Endothelial cell of umbilical vein (primary cell): Measurements from ENCODE around the gene ATP10A. TPM values are rescaled to one million over a fixed set of nuclear protein-coding genes. Genes with fewer than 3 reads are reported as not detected.

Experiments
- BruUV-seq: library from RNA; stranded (reverse); fragments of 400-500 nt; replicated peaks from 2 replicates; lab custom pipeline; 2021; lab: Mats Ljungman, UMichigan
- CTCF ChIA-PET: fragments of 300-600, 350-600 bp; sonication (Branson Sonifier 250); formaldehyde crosslinking; loops from one replicate; lab custom pipeline; 2021; ENCODE audit warnings: antibody characterized with exemption, inconsistent platforms; lab: Charles Lee
- POLR2A ChIA-PET: fragments of 300-600, 350-600 bp; sonication (Branson Sonifier 250); formaldehyde crosslinking; loops from one replicate; lab custom pipeline; 2021; ENCODE audit warnings: antibody characterized with exemption, inconsistent platforms; lab: Charles Lee
- DNase-seq: peaks from one replicate; pipeline ENCODE4 v3.0.0-alpha.2; 2011; ENCODE audit warnings: low read depth, low spot score
- FAIRE-seq: peaks from 2 replicates; lab custom pipeline; 2011; peaks lifted over from hg19 to GRCh38; lab: Jason Lieb, UNC
- H2AFZ ChIP-seq: 2 replicates; pipeline ENCODE4 v1.6.0; 2012; ENCODE audit warnings: low read depth, low read length, control low read depth, inconsistent platforms
- H3K27ac ChIP-seq: 2 replicates; pipeline ENCODE4 v1.5.1; 2011; ENCODE audit warnings: low read depth, mild to moderate bottlenecking, control low read depth, low read length, moderate library complexity; ENCODE audit not compliant: insufficient read depth
- H3K27me3 ChIP-seq, 2 experiments: 2 replicates each; pipeline versions ENCODE4 v1.6.0 to v1.6.1; 2011; ENCODE audit warnings: low read length in 2 of 2, mixed read lengths in 1 of 2; ENCODE audit not compliant: control insufficient read depth in 2 of 2, insufficient read depth in 2 of 2
- H3K36me3 ChIP-seq, 2 experiments: 2 replicates in 1 of 2; 3 replicates in 1 of 2; pipeline ENCODE4 v1.5.1; 2011; ENCODE audit warnings: low read length in 2 of 2, mild to moderate bottlenecking in 1 of 2, moderate library complexity in 1 of 2; ENCODE audit not compliant: control insufficient read depth in 2 of 2, insufficient read depth in 2 of 2; ENCODE audit errors: extremely low read depth in 1 of 2
- H3K4me1 ChIP-seq: 3 replicates; pipeline ENCODE4 v1.5.1; 2011; ENCODE audit warnings: mild to moderate bottlenecking, low read length; ENCODE audit not compliant: control insufficient read depth, insufficient read depth; ENCODE audit errors: extremely low read depth
- H3K4me2 ChIP-seq: 2 replicates; pipeline ENCODE4 v1.6.1; 2011; ENCODE audit warnings: low read length, control low read depth, mixed read lengths; ENCODE audit not compliant: insufficient read depth
- H3K4me3 ChIP-seq, 3 experiments: fragments of 200-600 bp in 1 of 3; sonication (generic), shearing (Covaris generic) in 1 of 3; replicated peaks in 1 of 3; 2 replicates each; pipeline ENCODE4 v1.5.1; 2011 to 2016; ENCODE audit warnings: control low read depth in 3 of 3, low read length in 3 of 3, mild to moderate bottlenecking in 2 of 3, inconsistent platforms in 1 of 3, low read depth in 1 of 3, moderate library complexity in 1 of 3; ENCODE audit not compliant: insufficient read depth in 1 of 3
- H3K79me2 ChIP-seq: 2 replicates; pipeline ENCODE4 v1.6.0; 2012; ENCODE audit warnings: low read length, inconsistent platforms; ENCODE audit not compliant: control insufficient read depth, insufficient read depth
- H3K9ac ChIP-seq: replicated peaks from 2 replicates; pipeline ENCODE3; 2011; ENCODE audit warnings: low read length, control low read depth; ENCODE audit not compliant: insufficient read depth; ENCODE audit errors: extremely low read depth
- H3K9me1 ChIP-seq: replicated peaks from 3 replicates; pipeline ENCODE4 v1.6.0; 2011; ENCODE audit warnings: mild to moderate bottlenecking, low read length; ENCODE audit not compliant: control insufficient read depth, insufficient read depth; ENCODE audit errors: extremely low read depth
- H3K9me3 ChIP-seq: replicated peaks from 2 replicates; pipeline ENCODE4 v1.5.1; 2012; ENCODE audit warnings: low read length, inconsistent platforms; ENCODE audit not compliant: control insufficient read depth, insufficient read depth
- H4K20me1 ChIP-seq: replicated peaks from 2 replicates; pipeline ENCODE3; 2011; ENCODE audit warnings: mild to moderate bottlenecking, low read length; ENCODE audit not compliant: control insufficient read depth, insufficient read depth; ENCODE audit errors: extremely low read depth
- EZH2 ChIP-seq: IDR thresholded peaks from 2 replicates; pipeline ENCODE4 v1.6.1; 2012; ENCODE audit warnings: borderline replicate concordance, low read depth, mild to moderate bottlenecking, moderate library complexity, low read length, inconsistent platforms; ENCODE audit not compliant: severe bottlenecking
- FOS ChIP-seq: IDR thresholded peaks from 2 replicates; pipeline ENCODE4 v1.6.1; 2011; ENCODE audit warnings: mild to moderate bottlenecking, low read length, moderate library complexity, borderline replicate concordance; ENCODE audit not compliant: insufficient read depth
- GATA2 ChIP-seq: IDR thresholded peaks from 2 replicates; pipeline ENCODE4 v1.7.0; 2011; ENCODE audit warnings: low read depth, mild to moderate bottlenecking, moderate library complexity, mixed read lengths, low read length; ENCODE audit not compliant: insufficient read length, insufficient read depth
- JUN ChIP-seq: IDR thresholded peaks from 2 replicates; pipeline ENCODE4 v1.6.1; 2011; ENCODE audit warnings: borderline replicate concordance, low read depth; ENCODE audit not compliant: insufficient read length, insufficient read depth
- MYC ChIP-seq: IDR thresholded peaks from one replicate; pipeline ENCODE4 v1.6.1; 2011; ENCODE audit warnings: mild to moderate bottlenecking, low read depth, low read length
- POLR2A ChIP-seq: IDR thresholded peaks from 2 replicates; pipeline ENCODE4 v1.6.1; 2012; ENCODE audit warnings: low read depth, mild to moderate bottlenecking, control low read depth, low read length
- POLR2AphosphoS5 ChIP-seq: IDR thresholded peaks from 2 replicates; pipeline ENCODE4 v1.6.1; 2012; ENCODE audit warnings: low read depth, mild to moderate bottlenecking, control low read depth, low read length, moderate library complexity; ENCODE audit not compliant: insufficient read depth
- dilution Hi-C: fragments of 300-500 bp; cut with MboI; formaldehyde crosslinking; loops from one replicate; pipeline ENCODE4 v1.15.0; 2019; ENCODE audit warnings: low sequenced_read_pairs; ENCODE audit not compliant: extremely low pct_ligation_motif_present
- intact Hi-C: fragments of 100-400 bp; cut with micrococcal nuclease; formaldehyde crosslinking; loops from one replicate; pipeline ENCODE4 v1.10.0; 2022
- polyA plus RNA-seq, 4 experiments: library from polyadenylated mRNA; depleted of rRNA in 3 of 4; stranded (reverse) in 3 of 4; unstranded in 1 of 4; fragments of >200 nt; gene quantifications; 2 replicates each; pipeline versions ENCODE4 v1.2.1 to v1.2.3, GENCODE V29; 2011 to 2012; ENCODE audit warnings: missing spikeins in 1 of 4
- total RNA-seq: library from RNA; stranded (reverse); gene quantifications from 2 replicates; pipeline ENCODE4 v1.2.3, GENCODE V29; 2021
- TF ChIP-seq, protein P1 (sequence below): IDR thresholded peaks from 2 replicates; pipeline ENCODE4 v1.6.1; 2011; ENCODE audit not compliant: insufficient read depth, insufficient read length
- TF ChIP-seq, protein P2 (sequence below), 2 donors: IDR thresholded peaks; 1 replicate in 1 of 2; 2 replicates in 1 of 2; pipeline ENCODE4 v1.5.1; 2011; ENCODE audit warnings: low read length in 2 of 2, mild to moderate bottlenecking in 2 of 2, moderate library complexity in 2 of 2, control low read depth in 1 of 2, inconsistent platforms in 1 of 2, low read depth in 1 of 2; ENCODE audit not compliant: insufficient read depth in 1 of 2; ENCODE audit errors: extremely low read depth in 1 of 2

Gene ATP10A
- total and polyA plus RNA-seq, 2 donors (not counting 3 experiments of a cell fraction or from before 2014, with no cell fraction given), result not detected

DNA sequence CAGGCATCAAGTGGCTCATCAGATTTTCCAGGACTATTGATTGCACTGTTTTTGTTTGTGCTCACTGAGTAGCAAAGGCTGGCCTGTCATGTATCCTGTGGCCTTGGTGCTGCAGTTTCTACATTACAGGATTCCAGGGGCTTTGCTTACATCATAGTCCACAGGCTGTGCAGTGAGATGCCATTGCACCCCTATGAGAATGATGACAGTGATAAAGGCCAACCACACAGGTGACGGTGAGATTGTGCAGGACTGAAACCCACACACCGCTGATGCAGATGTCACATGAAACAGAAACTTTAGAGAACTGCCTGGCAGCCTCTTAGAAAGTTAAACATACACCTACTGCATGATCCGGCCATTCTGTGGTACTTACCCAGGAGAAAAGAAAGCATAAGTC lies 229.3 kb downstream of the ATP10A start:
- Histone ChIP-seq H4K20me1 (no peaks in the 10 kb centered on the region), H3K79me2 (no peaks in the 10 kb centered on the region), H3K4me2 (no peak overlapping the region), H3K9ac (no peak overlapping the region), H3K9me3 (peaks cover 6% of the 10 kb centered on the region), H2AFZ (no peak overlapping the region), H3K27me3 (no peaks in the 10 kb centered on the region), H3K27ac (no peak overlapping the region), H3K4me1 (no peaks in the 10 kb centered on the region), H3K36me3 (no peaks in the 10 kb centered on the region), H3K9me1 (no peaks in the 10 kb centered on the region), H3K4me3 (no peak overlapping the region)
- TF ChIP-seq POLR2AphosphoS5, result no peak
- TF ChIP-seq EZH2, result no peak
- no peak for TF ChIP-seq GATA2
- ChIA-PET POLR2A (no interaction called here), CTCF (no interaction called here)
- intact Hi-C loops, result no loop called here
- DNase-seq (no peak), FAIRE-seq (no peak)
- BruUV-seq, result no TSS peak
- dilution Hi-C loops, result no loop called here

DNA sequence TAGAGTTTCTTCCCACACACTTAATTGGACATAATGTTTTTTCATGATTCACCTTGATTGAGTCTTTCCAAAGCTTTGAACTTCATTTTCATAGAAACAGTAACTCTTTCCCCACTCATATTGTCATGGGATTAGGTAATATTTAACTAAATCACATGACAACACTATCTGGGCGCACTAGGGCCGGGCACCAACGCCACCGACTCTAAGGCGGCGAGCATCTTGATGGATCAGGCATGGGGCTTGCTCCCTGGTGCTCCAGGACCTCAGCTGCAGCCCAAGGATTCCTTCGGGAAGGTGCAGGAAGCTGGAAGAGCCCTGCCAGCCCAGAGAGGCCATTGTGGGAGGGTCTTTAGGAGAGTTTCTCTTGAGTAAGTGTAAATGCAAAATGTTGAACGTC lies 231.2 kb downstream of the ATP10A start:
- no peaks in the 10 kb centered on the region for H4K20me1 ChIP-seq
- H3K4me1 ChIP-seq, result no peaks in the 10 kb centered on the region
- H3K27me3 ChIP-seq, result no peaks in the 10 kb centered on the region
- ChIA-PET POLR2A (no interaction called here), CTCF (no interaction called here)
- no peak overlapping the region for H2AFZ ChIP-seq
- intact Hi-C loops, result no loop called here
- BruUV-seq, result no TSS peak
- no peaks in the 10 kb centered on the region for H3K9me1 ChIP-seq
- H3K4me2 ChIP-seq, result no peak overlapping the region
- dilution Hi-C loops, result no loop called here
- peaks cover 6% of the 10 kb centered on the region for H3K9me3 ChIP-seq
- no peak overlapping the region for H3K27ac ChIP-seq
- no peaks in the 10 kb centered on the region for H3K79me2 ChIP-seq
- DNase-seq (no peak), FAIRE-seq (no peak)
- no peak overlapping the region for H3K9ac ChIP-seq
- TF ChIP-seq MYC, result no peak
- no peak for TF ChIP-seq GATA2
- TF ChIP-seq FOS, result no peak
- TF ChIP-seq, protein P1, sequence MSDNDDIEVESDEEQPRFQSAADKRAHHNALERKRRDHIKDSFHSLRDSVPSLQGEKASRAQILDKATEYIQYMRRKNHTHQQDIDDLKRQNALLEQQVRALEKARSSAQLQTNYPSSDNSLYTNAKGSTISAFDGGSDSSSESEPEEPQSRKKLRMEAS, result no peak
- TF ChIP-seq, protein P2, sequence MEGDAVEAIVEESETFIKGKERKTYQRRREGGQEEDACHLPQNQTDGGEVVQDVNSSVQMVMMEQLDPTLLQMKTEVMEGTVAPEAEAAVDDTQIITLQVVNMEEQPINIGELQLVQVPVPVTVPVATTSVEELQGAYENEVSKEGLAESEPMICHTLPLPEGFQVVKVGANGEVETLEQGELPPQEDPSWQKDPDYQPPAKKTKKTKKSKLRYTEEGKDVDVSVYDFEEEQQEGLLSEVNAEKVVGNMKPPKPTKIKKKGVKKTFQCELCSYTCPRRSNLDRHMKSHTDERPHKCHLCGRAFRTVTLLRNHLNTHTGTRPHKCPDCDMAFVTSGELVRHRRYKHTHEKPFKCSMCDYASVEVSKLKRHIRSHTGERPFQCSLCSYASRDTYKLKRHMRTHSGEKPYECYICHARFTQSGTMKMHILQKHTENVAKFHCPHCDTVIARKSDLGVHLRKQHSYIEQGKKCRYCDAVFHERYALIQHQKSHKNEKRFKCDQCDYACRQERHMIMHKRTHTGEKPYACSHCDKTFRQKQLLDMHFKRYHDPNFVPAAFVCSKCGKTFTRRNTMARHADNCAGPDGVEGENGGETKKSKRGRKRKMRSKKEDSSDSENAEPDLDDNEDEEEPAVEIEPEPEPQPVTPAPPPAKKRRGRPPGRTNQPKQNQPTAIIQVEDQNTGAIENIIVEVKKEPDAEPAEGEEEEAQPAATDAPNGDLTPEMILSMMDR (IDR thresholded peaks at IDR 0.05; ENCODE audit: extremely low read depth in 1 of 2, insufficient read depth in 1 of 2, low read depth in 1 of 2, low read length in 2 of 2), result no peak
- TF ChIP-seq POLR2AphosphoS5, result no peak
- TF ChIP-seq POLR2A, result no peak
- no peak for TF ChIP-seq JUN
- TF ChIP-seq EZH2, result no peak
- H3K36me3 ChIP-seq, result no peaks in the 10 kb centered on the region
- no peak overlapping the region for H3K4me3 ChIP-seq
